Activated CD4-positive, CD25-positive, alpha-beta regulatory T cell treated with anti-CD3 and anti-CD28 coated beads, Interleukin-2, amount 50 U/mL, for 24 hours (primary cell): ENCODE measurements around the gene PATJ.
"Not testable (repeated sequence)": the region's sequence is repeated elsewhere in the genome, so short reads cannot be mapped to it uniquely, and the experiment has no call there.

Experiments
- ATAC-seq, 2 donors: fragments of 150-1000 bp; cut with Tn5 transposase; one replicate each; pipeline ENCODE4 v1.10.0; 2021; ENCODE audit warnings: mild to moderate bottlenecking in 1 of 2, moderate library complexity in 1 of 2

Gene PATJ

GRCh38 chr1:61743716-61744580 is 1.7 kb downstream of the PATJ start:
- ATAC-seq, result no peak

GRCh38 chr1:61746813-61747212 is 4.5 kb downstream of the PATJ start:
- ATAC-seq, result no peak

- ATAC-seq, result no peak
These were observed 6.3 kb downstream of the PATJ start for GRCh38 chr1:61748566-61748965.

- no peak for ATAC-seq
These were observed 7.3 kb downstream of the PATJ start for GRCh38 chr1:61749574-61749973.

- ATAC-seq, result no peak
These were observed 10.7 kb downstream of the PATJ start for GRCh38 chr1:61752921-61753389.

- ATAC-seq, result no peak
These were observed 11.8 kb downstream of the PATJ start for GRCh38 chr1:61753998-61754508.

GRCh38 chr1:61754545-61754944 is 12.3 kb downstream of the PATJ start:
- no peak for ATAC-seq

GRCh38 chr1:61756773-61757172 is 14.5 kb downstream of the PATJ start:
- no peak for ATAC-seq

- ATAC-seq, result no peak
These were observed 15.7 kb downstream of the PATJ start for GRCh38 chr1:61757950-61758349.

GRCh38 chr1:61770131-61770530 is 27.9 kb downstream of the PATJ start:
- ATAC-seq, result no peak

GRCh38 chr1:61776091-61776490 is 33.8 kb downstream of the PATJ start:
- no peak for ATAC-seq

GRCh38 chr1:61779231-61779630 is 37.0 kb downstream of the PATJ start:
- no peak for ATAC-seq

- ATAC-seq, result no peak
These were observed 38.9 kb downstream of the PATJ start for GRCh38 chr1:61781151-61781550.

- ATAC-seq, result peak; percentile 82 to 86
These were observed 40.5 kb downstream of the PATJ start for GRCh38 chr1:61782771-61783170.

GRCh38 chr1:61784726-61785125 is 42.4 kb downstream of the PATJ start:
- ATAC-seq, result no peak

GRCh38 chr1:61790837-61791236 is 48.6 kb downstream of the PATJ start:
- no peak for ATAC-seq

- no peak for ATAC-seq
These were observed 54.9 kb downstream of the PATJ start for GRCh38 chr1:61797045-61797755.

- ATAC-seq, result not testable (repeated sequence)
These were observed 58.8 kb downstream of the PATJ start for GRCh38 chr1:61801047-61801446.

- ATAC-seq, result no peak
These were observed 65.4 kb downstream of the PATJ start for GRCh38 chr1:61807606-61808140.

GRCh38 chr1:61808321-61808720 is 66.0 kb downstream of the PATJ start:
- ATAC-seq, result no peak

- no peak for ATAC-seq
These were observed 66.7 kb downstream of the PATJ start for GRCh38 chr1:61808968-61809367.

- ATAC-seq, result no peak
These were observed 70.6 kb downstream of the PATJ start for GRCh38 chr1:61812916-61813315.

GRCh38 chr1:61816191-61816590 is 73.9 kb downstream of the PATJ start:
- no peak for ATAC-seq

- no peak for ATAC-seq
These were observed 76.7 kb downstream of the PATJ start for GRCh38 chr1:61818992-61819391.
